Stimulated activated CD4-positive, alpha-beta T cell treated with anti-CD3 and anti-CD28 coated beads, Interleukin-2, amount 100 ng/mL, for 4 hours (primary cell): ENCODE data around the gene KMT5B.

Experiments
- DNase-seq: peaks from one replicate; pipeline ENCODE4 v3.0.0-alpha.2; 2020; ENCODE audit warnings: low read depth

KMT5B gene

DNA sequence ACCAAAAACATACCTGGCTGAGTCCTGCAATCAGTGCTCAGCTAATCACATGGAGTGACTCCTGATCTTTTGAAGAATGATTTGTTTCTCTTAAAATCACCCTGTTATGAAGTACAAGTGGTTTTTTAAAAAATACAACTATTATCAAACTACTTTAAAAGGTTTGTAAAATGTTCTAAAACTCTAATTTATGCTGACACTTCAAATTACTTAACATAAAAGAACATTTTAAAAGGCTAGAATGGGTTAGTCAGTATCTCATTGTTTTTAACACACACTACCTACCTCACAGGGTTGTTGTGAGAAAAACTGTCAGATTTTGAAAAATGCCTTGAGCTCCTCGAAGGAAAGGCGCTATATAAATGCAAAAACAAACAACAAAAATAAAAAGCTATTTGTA lies 33.2 kb downstream of the KMT5B start:
- no peak for DNase-seq

DNA sequence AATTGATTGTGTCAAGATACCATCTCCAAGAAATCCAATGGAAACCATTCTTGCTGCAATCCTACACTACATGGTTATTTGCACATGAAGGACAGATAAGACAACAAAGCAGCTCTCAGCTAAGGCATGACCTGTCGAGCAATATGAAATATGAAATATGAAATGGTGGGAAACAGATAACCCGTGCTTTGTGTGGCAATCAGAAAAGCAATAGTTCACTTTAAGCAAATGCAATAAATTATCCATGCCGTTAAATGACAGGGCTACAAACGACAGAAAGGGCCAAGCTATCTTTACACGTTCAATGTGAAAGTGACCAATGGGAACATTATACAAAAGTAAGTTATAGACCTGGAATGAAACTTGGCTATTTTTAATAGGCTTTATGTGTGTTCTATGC lies 35.2 kb downstream of the KMT5B start:
- no peak for DNase-seq

DNA sequence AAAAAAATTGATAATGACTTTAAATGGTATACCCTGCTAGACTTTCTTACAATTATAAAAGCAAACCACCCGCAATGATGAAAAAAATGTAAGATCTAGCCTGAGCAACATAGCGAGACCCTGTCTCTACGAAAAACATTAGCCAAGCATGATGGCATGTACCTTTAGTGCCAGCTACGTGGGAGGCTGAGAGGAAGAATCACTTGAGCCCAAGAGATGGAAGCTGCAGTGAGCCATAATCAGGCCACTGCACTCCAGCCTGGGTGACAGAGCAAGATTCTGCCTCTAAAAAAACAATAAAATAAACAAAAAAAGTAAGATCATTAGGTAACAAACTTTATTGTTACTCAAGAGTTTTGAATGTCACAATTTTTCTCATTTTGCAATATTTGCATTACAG lies 39.2 kb downstream of the KMT5B start:
- DNase-seq, result no peak

DNA sequence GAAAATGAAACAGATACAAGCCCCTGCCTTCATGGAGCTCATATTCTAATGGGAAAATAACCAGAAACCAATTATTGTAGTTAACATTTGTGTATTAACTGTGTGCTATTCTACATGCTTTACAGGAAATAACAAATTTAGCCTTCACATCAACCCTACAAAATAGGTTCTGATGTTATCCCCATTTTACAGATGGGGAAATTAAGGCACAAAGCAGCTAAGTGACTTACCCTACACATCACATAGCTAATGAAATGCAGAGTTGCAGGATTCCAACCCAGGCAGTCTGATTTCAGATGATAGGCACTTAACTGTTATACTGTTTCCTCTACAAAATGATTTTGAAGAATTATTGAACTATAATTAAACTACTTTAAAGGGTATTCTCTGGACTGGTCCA lies 43.7 kb downstream of the KMT5B start:
- no peak for DNase-seq

DNA sequence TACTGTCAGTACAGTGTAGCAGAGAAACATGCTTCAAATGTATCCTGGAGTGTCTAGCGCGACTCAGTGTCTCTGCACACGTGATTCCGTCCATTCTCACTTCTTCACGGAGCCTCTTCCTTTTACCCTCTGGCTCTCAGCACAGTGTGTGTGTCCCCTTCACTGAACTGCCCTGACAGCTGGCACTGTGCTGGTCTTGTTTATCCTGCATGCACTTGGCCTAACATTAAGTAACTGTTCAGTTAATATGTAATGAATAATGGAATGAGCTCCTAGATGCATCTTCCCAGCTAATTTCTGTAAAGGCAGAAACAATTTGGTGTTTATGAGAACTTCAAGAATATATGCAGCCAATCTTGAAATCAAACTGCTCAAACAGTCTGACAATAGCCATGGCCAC lies 44.4 kb downstream of the KMT5B start:
- DNase-seq, result no peak

DNA sequence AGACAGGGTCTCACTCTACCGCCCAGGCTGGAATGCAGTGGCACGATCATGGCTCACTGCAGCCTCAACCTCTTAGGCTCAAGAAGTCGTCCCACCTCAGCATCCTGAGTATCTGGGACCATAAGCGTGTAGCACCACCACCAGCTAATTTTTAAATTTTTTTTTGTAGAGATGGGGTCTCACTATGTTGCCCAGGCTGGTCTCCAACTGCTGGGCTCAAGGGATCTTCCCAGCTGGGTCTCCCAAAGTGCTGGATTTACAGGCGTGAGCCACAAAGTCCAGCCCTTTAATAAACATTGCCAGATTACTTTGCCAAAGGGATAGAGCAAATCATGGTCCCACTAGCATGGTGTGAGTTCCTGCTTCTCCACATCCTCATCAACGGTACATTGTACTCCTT lies 45.6 kb downstream of the KMT5B start:
- DNase-seq, result no peak

DNA sequence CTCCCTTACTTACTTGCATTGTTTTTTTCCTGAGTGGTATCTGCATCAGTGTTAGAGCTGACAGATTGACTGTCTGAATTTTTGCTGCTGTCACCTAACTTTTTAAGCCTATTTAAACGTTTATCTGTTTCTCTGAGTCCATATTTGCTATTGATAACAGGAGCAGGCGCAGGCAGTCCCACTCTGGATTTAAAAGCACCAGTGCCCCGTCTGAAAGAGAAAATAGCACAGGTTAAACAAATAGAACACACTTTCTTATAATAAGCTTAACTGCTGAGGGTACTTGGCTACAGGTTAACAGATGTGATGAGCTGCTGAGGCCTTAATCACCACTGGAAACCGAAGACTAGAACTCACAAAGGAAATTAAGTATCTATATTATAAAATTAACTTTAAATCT lies 46.1 kb downstream of the KMT5B start:
- no peak for DNase-seq

DNA sequence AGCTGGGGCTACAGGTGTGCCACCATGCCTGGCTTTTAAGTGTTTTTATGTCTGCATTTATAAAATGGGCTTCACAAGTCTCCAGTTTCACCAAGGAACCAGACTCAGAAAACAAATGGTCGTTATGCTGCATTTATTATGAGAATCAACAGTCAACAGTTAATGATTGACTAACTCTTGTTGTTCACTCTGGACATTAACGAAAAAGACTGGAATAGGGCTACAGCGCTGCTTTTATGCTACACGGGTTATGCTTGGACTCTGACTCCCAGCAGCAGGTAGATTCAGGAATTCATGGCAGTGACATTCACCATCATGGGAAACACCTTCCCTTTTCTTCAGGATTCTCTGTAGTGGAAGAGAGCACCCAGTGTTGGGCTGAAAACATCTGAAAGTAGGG lies 47.5 kb downstream of the KMT5B start:
- no peak for DNase-seq

DNA sequence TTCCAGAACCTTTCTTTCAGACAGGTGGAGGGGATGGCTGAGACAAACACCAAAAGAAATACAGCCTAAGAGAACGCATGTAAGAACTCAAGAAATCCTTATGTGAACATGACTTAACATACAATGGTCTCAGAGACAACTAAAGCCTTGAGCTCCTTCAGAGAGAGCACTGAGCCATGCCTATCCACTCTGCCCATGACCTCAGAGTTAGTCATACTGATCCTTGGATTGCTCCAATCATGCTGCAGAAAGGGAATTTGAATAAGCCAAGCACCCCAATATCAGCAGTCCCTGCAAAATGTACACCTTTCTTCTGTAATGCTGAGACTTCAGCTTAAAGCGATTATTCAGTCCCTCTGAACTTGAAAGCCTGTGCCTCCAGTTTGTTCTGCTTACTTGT lies 48.7 kb downstream of the KMT5B start:
- no peak for DNase-seq

DNA sequence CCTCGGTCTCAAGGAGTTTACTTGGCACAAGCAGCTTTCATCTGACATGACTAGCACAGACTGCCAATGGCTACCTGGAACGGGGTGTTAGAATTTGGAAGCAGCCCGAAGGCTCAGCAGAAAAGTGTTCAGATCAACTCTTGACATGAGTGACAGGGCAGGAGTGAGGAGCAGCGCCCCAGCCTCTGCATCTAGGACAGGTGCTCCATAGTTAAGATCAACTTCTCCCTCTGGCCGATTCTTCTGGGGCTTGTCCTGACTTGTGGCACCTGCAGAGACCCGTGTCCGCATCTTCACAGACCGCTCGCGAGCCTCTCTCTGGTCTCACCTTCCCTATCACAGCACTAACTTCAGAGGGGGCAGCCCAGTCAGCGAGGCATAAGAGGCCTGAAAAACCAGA lies 49.4 kb downstream of the KMT5B start:
- DNase-seq, result no peak

DNA sequence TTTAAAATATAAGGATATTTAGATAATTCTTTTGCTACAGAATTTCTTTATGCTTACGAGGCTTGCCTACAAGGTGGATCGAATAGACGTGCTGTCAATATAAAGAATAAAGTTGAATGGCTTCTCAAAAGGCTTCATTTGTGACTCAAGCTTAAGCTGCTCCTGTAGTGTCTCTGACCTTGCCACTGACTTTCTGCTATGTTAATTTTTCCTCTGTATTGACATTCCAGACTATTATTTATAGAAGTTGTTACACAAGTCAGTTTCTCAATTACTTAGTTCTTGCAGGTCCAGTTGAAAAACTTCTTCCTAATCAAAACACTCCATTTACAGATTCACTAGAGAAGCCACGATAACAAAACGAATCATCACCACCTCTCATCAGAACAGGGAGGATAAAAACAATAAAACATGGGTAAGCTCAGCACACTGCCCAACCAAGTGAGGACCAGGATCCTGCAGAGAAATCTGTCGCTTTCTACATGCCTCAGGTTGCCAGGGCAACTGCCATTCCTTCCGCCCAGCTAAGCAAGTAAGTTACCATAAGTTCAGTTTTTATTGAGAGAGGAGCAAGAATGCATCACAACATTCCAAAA lies 52.9 kb downstream of the KMT5B start:
- no peak for DNase-seq

DNA sequence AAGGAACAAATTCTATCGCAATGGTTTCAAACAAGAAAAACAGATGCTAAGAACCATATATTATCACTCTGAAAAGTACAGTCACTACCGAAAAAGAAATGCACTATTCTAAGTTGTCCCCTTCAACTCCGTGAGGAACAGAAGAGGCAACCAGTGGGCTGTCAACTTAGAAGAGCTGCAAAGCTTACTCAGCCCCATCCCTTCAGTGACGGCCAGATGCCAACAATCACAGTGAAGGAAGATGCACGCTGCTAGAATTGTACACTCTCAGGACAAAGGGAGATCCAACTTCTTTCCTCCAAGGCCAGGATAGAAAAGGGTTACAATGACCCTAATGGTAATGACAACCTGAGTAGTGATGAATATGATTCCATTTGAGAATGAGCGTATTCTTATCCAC lies 53.4 kb downstream of the KMT5B start:
- DNase-seq, result no peak

DNA sequence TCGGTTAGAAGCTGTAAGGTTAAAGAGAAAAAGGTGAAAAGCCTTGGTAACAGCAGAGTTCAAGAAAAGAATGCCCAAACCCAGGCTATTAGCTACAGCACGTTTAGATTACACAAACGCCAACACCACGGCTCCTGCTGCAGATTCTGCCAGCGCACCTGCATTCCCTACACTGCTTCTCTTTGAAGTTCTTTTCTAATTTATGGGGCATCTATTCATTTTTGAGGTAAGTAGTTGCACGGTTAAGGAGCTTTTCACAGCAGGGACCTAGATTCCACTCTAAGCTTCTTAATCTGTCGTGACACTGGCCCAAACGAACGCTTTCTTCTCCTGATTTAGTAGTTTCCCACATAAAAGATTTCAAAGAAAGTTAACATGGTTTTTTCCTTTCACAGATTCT lies 53.9 kb downstream of the KMT5B start:
- DNase-seq, result no peak

DNA sequence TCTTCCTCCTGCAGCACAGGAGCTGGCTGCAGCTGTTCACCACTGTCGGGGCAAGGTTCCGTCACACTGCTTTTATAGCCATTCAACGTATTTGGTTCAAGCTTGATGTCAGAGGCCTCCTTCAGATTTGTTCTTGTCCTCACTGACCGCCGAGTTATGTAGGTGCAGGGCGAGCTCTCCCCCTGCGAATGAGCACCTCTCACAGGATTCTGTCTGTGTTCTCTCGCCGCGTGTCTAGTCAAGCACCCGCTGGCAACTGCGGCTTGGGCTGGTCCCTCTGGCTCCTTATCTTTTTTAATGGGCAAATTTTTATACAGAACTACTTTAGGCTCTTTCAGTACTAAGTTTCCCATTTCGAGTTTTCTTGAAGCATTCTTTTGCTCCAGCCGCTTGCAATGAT lies 54.5 kb downstream of the KMT5B start:
- no peak for DNase-seq

DNA sequence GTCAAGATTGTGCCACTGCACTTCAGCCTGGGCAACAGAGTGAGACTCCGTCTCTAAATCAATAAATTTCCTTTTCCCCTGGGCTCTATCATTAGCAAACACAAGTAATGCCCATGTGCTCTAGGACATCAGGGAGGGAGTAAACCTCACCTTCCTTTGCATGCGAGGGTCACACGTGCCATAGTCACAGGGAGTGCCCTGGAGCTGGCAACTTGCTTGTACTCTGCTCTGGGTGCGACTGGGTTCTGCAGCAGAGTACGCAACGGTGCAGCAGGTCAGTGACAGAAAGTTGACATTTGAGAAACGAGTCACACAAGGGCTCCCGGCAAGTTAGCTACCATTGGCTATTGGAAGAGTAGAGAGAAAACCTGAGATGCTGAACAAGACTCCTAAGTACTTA lies 59.4 kb downstream of the KMT5B start:
- DNase-seq, result no peak

DNA sequence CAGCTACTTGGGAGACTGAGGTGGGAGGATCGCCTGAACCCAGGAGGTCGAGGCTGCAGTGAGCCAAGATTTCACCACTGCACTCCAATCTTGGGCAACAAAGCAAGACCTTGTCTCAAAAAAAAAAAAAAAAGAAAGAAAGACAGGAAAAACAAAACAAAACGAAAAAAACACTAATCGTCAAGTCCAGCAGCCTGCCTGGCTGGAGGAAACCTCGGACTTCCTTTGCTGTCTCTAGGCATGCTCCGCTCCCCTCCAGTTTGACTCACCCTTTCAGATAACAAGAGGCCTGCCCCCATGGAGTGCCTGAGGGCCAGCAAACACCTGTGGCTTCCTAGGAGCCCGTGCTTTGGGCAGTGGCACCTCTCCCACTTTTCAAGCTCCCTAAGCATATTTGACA lies 63.1 kb downstream of the KMT5B start:
- DNase-seq, result no peak

DNA sequence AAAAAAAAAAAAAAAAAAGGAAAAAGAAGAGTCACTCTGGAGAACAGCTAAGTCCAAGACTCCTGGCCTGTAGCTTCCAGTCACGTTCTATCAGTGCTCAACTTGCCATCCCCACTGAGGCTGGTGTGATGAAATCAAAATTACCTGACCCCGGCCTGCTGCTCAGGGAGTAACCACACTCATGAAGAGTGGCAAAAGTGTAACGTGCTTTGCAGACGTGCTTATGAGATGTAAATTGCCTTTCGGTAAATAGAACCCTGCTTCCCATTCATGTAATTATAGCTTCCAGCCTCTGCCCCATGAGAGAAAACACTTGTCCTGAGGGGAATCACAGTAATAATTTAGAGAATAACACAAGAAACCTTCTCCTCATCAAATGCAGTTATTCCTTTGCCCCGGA lies 63.7 kb downstream of the KMT5B start:
- DNase-seq, result no peak

DNA sequence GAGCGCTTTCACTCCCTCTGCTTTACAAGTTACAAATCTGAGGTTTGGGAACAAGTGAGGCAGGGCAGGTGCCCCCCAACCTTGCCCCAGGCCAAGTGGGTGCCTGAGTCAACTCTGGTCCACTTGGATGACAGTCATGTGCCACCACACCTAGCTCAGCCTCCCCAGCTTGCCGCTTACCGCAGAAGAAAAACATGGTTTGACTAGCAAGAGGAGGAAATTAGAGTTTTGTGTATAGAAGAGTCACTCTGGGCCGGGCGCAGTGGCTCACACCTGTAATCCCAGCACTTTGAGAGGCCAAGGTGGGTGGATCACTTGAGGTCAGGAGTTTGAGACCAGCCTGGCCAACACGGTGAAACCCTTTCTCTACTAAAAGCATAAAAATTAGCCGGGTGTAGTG lies 64.2 kb downstream of the KMT5B start:
- no peak for DNase-seq

DNA sequence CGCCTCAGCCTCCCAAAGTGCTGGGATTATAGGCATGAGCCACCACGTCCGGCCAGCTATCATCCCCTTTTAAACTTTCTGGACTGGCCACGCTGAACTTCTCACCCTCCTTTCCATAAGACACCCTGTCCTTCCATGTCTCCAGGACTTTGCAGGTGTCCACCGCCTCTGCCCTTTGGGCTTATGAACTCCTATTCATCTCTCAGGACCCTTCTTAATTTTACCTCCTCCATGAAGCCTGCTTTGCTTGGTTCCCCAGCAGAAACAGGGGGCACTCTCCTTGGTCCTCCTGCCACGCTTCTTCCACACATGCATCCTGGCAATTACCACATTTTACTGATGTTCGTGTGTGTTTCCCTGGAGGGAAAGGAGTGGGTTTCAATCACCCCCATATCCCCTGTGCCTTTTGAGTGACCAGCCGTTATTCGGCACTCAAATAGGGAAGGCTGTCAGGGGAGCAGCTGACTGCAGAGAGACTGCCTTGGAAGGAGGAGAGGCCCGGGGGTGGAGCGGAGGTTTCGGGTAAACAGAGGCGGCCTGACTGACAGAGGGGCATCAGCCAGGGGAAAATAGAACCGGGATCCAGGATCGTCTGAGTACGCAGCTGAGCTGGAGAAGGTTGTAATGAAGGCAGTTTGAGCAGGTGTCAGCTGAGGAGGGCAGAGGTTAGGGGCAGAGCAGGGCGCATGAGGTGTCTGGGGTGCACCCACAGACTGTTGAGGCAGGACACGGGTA lies 64.9 kb downstream of the KMT5B start:
- DNase-seq, result no peak

DNA sequence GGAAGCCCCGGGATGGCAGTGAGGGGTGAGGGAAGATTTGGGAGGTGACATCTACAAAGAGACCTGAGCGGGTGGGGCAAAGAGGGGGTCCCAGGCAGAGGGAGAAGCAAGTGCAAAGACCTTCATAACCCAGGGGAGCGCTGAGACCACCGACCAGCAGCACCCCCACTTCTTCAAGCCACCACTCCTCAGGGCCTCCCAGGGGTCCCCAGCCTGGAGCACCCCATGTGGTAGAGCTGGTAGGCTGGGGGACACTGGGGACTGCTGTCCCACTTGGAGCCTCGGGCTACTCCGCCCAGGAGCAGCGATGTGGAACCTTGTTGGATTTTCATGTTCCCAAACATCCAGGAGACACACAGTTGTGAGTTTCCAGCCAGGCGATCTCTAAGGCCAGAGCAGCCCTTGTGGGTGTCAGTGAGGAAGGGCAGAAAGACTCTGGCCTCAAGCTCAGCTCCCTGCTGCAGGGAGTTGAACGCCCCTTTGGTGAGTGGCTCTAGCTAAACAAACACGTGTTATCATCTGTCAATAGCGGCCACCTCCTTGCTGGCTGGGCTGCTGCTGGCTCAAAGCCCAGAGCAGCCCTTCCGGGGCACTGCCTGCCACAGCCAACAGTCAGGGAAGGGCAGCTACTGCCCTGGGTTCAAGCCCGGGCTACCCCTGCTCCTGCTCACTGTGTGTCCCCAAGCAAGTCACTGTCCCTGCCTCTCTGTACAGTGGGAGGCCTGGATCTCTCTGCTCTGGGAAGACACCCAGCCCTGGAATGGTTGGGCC lies 66.2 kb downstream of the KMT5B start:
- no peak for DNase-seq

DNA sequence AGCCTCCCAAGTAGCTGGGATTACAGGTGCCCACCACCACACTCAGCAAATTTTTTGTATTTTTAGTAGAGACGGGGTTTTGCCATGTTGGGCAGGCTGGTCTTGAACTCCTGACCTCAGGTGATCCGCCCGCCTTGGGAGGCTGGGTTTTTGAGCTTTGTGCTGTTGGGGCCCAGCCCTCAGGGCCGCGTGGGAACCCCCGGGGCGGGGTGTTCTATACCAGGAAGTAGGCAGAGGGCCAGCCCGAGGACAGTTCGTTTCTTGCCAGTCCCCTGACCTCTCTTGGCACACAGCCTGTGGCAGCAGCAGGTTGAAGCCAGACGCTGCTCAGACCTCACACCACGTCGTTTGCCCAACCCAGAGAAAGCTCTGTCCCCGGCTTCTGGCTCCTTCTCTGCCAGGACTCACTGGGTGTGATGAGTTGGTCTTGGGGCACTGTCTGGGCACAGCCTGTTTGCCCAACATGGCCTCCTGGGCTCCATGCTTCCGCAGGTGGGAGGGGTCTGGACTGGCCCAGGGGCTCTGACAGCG lies 67.0 kb downstream of the KMT5B start:
- no peak for DNase-seq

DNA sequence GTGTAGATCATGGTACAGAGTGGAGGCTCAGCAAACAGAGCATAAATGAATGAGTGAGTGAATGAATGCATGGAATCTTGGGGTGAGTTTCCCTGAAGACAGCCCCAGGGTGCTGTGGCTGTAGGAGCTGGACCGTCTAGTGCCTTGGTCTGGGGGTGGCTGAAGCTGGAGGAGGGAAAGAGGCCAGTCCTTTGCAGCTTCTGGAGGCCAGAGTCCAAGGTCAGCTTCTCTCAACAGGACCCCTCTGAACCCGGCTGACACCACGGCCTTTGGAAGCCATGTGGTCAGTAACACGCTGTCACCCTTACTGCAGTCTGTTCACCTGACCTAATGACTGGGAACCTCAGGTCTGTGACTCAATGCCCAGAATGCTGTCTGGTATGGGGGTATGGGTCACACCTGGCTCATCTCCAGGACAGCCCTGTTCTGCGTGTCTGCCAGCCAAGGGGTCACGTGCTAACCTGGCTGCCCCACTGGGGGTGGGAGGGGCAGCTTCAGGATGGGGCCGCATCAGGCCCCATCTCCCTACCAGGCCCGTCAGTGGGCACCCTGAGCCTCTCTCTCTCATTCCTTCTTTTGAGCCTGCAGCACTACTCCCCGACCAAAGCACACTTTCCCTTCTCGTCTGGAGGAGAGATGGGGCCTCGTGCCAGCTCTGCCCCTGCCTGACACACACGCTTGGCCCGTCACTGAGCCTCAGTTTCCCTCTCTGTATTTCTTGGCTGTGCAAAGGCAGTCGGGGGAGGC lies 67.8 kb downstream of the KMT5B start:
- DNase-seq, result no peak

DNA sequence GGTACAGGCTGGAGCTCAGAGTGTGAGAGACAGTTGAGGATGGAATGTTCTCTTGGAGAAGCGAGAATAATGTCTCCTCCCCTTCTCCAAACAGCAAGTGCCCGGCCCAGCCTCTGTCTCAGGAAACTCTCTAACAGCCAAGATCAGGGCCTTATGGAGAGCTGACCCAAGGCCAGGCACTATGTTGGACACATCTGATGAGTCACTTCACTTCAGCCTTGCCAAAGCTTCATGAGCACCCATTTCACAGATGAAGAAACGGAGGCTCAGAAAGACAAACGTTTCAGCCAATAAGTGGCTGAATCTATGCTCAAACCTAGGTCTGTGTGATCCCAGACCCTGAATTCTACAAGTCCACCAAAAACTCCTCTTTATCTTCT lies 69.8 kb downstream of the KMT5B start:
- DNase-seq, result no peak
